HG03025 (cell line): Measurements from ENCODE around the gene KANSL3.
"Not testable (repeated sequence)": the region's sequence is repeated elsewhere in the genome, so short reads cannot be mapped to it uniquely, and the experiment has no call there.

Source experiments
- ATAC-seq: cut with Tn5 transposase; IDR thresholded peaks from one replicate; pipeline ENCODE4 v1.9.1; 2021; ENCODE audit warnings: mild to moderate bottlenecking, moderate library complexity; ENCODE audit not compliant: unreplicated experiment, low FRiP score

The KANSL3 gene

DNA sequence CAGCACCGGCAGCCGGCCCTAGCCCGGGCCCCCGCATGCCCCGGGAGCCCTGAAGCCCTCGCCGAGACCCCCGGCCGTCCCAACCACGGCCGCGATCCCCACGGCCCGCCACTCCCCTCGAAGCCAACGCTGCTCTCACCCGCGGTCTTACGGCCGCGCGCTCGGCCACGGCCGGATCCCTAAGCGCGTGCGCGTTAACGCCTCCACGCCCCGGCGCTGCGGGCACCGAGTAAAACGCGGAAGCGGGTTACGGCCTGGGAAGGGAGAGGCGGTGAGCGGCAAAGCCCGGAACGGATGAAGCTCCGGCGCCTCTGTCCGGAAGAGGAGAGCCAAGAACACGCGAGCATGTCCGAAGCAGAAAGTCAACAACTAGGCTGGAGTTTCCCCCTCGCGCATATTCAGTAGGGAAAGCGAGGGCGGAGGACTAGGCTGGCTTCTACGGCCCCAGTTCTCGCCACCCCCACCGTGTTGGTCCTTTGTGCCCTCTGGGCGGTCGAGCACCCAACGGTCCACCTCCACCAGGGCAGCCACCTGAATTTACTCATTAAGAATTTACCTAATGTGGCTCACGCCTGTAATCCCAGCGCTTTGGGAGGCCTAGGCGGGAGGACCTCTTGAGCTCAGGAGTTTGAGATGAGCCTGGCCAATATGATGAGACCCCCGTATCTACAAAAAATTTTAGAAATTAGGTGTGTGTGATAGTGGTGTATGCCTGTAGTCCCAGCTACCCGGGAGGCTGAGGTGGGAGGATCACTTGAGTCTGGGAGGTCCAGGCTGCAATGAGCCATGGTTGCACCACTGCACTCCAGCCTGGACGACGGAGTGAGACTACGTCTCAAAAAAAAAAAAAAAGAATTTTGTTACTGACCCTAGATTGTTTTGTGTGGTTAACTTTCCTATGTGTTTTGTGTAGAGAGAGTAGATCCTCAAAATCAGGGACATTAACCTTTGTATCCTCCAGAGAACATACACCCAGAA lies at the start of gene KANSL3:
TSS of gene KANSL3 (minus strand) at position 169 of the 978 bp plus-strand sequence. CDS start 1,177 bp downstream, outside the sequence.
- ATAC-seq, result peak; percentile 61

- no peak for ATAC-seq
These were observed 49.2 kb upstream of the KANSL3 start for GRCh38 chr2:96687266-96687665.

- no peak for ATAC-seq
These were observed 47.7 kb upstream of the KANSL3 start for GRCh38 chr2:96685577-96686459.

DNA sequence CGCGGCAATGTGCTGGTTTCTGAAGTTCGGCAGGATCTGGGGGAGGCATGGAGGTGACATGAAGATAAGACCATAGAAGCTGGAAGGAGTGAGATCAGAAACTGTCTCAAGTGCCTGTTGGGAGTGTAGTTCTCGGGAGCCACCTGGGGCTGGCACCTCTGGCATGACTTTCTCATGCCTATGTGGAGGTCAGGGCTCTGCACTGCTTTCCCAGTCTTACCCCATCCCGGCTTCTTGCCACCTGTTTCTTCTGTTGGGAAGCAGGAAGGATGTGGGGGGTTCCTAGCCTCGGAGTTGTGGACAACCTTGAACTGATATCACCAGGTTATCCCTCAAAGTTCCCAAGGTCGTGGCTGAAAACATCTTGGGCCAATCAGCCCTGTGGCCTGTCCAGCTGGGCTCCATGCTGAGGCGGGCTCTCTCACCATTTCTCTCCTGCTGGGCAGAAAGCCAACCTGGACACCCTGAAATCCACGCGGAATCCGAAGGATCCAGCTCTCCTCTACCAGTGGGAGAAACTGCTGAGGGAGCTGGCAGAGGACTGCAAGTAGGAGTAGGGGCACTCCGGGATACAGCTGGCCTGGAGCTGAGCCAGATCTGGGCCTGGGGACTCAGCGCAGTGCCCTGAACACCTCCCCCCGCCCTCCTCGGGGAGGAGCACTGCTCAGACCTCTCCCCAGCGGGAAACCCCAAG lies 46.9 kb upstream of the KANSL3 start:
- no peak for ATAC-seq

- no peak for ATAC-seq
These were observed 46.1 kb upstream of the KANSL3 start for GRCh38 chr2:96683972-96684820.

GRCh38 chr2:96683307-96683706 lies 45.2 kb upstream of the KANSL3 start:
- no peak for ATAC-seq

- no peak for ATAC-seq
These were observed 43.4 kb upstream of the KANSL3 start for GRCh38 chr2:96681540-96681939.

DNA sequence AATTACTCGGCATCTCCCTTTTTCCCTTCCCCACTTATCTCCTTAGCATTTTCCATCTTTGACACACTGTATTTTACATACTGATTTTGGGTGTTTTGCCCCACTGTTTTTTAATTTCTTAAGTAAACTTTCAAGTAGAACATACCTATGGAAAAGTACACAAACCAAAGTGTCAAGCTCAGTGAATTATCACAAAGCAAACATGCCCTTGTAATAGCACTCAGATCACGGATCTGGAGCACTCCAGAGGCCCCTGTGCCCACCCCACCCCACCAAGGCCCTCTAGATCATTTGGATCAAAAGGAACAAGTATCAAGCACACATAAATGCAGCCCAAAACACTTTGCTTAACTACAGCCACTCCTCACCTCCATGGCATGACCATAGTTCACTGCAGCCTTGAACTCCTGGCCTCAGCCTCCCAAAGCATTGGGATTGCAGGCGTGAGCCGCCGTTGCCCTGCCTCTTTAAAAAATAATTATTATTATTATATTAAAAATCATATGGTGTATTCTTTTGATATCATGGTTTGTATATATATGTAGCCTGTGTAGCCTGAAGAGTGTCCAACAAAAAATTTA lies 42.5 kb upstream of the KANSL3 start:
- ATAC-seq, result no peak

DNA sequence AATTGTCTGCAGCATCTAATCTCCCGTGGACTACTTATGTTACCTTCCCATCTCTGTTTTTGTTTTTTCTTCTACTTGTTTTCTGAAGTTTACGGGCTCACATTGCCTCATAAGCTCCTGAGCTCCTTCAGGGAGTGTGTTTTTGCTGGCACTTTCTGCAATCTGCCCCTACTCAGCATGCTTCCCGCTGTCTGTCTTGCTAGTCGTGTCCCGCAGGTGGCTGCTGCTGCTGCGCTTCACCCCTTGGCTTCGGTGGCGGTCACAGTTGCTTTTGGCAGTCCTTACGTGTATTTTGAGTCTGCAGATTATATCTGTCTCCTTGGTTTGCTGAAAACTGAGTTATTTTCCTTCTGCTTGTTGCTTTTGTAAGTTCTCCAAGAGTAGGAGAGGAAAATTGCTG lies 41.7 kb upstream of the KANSL3 start:
- ATAC-seq, result no peak

DNA sequence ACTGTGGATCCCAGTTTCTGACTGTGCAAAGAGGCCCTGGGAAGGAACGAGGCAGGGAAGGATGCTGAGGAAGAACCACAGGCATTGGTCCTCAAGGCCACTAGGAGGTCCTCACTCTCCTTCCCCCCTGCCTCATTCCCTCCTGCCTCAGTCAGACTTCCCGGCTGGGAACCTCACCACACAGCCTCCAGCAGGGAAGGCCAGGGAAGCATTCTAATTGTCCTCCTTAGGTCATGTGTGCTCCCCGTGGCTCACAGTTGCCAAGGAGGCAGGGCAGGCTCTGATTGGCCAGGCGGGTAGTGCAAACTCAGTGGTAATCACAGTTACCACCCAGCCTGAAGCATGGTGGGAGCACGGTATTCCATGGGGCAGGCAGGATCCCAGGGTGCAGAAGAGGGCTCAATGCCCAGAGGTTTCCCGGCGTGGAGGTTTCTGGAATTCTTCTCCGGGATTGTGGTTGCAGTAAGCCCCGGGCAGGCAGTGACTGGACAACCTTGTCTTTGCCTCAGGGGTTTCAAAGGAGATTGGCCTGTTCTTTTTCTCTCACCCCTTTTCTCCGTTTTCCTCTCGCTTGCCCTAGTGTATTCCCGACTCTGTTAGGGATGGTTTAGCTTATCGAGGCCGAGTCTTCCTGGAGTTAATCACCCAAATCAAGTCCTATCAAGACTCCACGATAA lies 31.6 kb upstream of the KANSL3 start:
- ATAC-seq, result no peak

DNA sequence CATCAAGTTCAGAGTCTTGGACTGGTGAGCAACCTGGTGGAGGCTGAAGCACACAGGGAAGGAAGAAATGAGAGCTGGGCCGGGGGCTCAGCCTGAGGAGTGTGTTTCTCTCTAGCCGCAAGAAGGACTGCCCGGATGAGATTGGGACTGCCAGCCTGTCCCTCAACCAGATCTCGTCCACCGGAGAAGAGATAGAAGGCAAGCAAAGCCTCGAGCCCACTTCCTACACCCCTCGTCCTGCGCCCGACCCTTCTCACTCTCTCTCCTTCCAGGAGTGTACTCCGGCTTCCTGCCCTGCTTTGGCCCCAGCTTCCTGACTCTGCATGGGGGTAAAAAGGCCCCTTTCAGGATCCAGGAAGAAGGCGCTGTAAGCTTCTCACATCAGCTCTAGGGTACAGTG lies 30.7 kb upstream of the KANSL3 start:
- no peak for ATAC-seq

DNA sequence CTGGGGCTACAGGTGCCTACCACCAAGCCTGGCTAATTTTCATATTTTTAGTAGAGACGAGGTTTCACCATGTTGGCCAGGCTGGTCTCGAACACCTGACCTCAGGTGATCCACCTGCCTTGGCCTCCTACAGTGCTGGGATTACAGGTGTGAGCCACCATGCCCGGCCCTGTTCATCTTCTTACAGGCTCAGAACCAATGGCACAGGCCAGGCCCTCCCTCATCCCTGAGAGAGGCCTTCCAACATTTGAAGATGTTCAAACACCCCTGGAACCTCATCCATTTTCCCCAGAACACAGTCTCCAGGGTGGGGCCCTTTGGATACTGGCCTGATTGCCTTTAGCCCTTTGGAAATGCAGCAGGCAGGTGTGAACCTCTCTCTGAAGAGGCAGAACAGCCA lies 27.6 kb upstream of the KANSL3 start:
- not testable (repeated sequence) for ATAC-seq

- no peak for ATAC-seq
These were observed 27.0 kb upstream of the KANSL3 start for GRCh38 chr2:96665083-96665569.

DNA sequence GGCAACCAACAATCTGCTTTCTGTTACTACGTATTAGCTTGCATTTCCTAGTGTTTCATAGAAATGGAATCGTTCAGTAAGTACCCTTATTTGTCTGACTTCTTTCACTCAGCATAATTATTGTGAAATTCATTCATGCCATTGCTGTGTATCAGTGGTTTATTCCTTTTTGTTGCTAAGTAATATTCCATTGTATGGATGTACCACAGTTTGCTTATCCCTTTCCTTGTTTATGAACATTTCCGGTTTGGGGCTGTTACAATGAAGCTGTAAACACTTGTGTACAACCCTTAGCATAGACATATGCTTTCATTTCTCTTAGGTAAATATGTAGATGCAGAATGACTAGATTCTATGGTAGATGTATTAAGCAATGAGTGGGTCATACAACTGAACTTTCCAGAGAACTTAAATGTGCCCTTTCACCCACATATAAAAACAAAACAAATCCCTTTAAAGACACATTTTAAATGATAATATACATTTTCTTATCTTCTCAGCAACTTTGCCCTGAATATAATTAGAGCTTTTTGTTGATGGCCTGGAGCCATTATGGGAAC lies 26.3 kb upstream of the KANSL3 start:
- ATAC-seq, result no peak

GRCh38 chr2:96663829-96664228 lies 25.7 kb upstream of the KANSL3 start:
- ATAC-seq, result no peak

GRCh38 chr2:96663177-96663576 lies 25.1 kb upstream of the KANSL3 start:
- ATAC-seq, result no peak

GRCh38 chr2:96662360-96662759 lies 24.2 kb upstream of the KANSL3 start:
- no peak for ATAC-seq

DNA sequence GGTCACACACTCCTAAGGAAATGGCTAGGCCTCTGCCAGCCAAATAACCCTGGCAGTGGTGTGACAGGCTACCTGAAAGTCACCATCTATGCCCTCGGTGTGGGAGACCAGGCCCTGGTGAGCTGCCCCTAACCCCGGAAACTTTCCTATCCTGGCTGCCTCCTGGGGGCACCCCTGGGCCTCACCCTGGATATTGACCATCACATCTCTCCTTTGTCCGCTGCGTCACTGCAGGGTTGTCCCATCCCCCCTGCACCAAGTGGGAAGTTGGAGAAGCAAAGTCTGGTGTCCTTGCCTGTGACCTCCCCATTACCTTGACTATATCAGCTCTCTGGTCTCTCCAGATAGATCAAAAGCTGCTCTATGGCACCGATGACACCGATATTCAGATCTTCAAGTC lies 23.2 kb upstream of the KANSL3 start:
- no peak for ATAC-seq
